GM12865 (cell line): Measurements from ENCODE around the gene C9orf50.

Source experiments
- DNase-seq: peaks from one replicate; pipeline ENCODE4 v3.0.0; 2010; ENCODE audit warnings: low read depth
- H3K4me3 ChIP-seq: 2 replicates; pipeline ENCODE4 v1.5.1; 2011; ENCODE audit warnings: mild to moderate bottlenecking, low read depth, low read length, control low read depth
- CTCF ChIP-seq: IDR thresholded peaks from 2 replicates; pipeline ENCODE4 v1.5.1; 2011; ENCODE audit warnings: low read length, control low read depth, low read depth, inconsistent platforms; ENCODE audit not compliant: insufficient read depth; ENCODE audit errors: missing control alignments

Gene C9orf50

GRCh38 chr9:129631674-129632129, 10.8 kb upstream of the C9orf50 start:
- TF ChIP-seq CTCF = no peak
- DNase-seq = no peak
- no peak overlapping the region for H3K4me3 ChIP-seq

- TF ChIP-seq CTCF = no peak
- H3K4me3 ChIP-seq = no peak overlapping the region
- DNase-seq = no peak
These were observed 10.2 kb upstream of the C9orf50 start for GRCh38 chr9:129630967-129631673.

GRCh38 chr9:129629251-129629820, 8.4 kb upstream of the C9orf50 start:
- DNase-seq = no peak
- TF ChIP-seq CTCF = no peak
- no peak overlapping the region for H3K4me3 ChIP-seq

- TF ChIP-seq CTCF = no peak
- no peak for DNase-seq
- no peak overlapping the region for H3K4me3 ChIP-seq
These were observed 7.8 kb upstream of the C9orf50 start for GRCh38 chr9:129628709-129629108.

GRCh38 chr9:129627556-129628440, 6.9 kb upstream of the C9orf50 start:
- no peak for TF ChIP-seq CTCF

GRCh38 chr9:129626625-129627284, 5.9 kb upstream of the C9orf50 start:
- DNase-seq = peak; percentile 46
- peak overlapping the region; percentile 88 for H3K4me3 ChIP-seq
- no peak for TF ChIP-seq CTCF

More at GRCh38 chr9:129627556-129628440, 6.9 kb upstream of the C9orf50 start:
- H3K4me3 ChIP-seq = peak overlapping the region; percentile 88
- DNase-seq = no peak
